HG02973 (cell line): Measurements from ENCODE around the gene ANXA3.
"Not testable (repeated sequence)": the region's sequence is repeated elsewhere in the genome, so short reads cannot be mapped to it uniquely, and the experiment has no call there.

Experiments used
- ATAC-seq: cut with Tn5 transposase; IDR thresholded peaks from one replicate; pipeline ENCODE4 v1.9.1; 2021; ENCODE audit warnings: moderate library complexity; ENCODE audit not compliant: unreplicated experiment

Gene ANXA3, protein sequence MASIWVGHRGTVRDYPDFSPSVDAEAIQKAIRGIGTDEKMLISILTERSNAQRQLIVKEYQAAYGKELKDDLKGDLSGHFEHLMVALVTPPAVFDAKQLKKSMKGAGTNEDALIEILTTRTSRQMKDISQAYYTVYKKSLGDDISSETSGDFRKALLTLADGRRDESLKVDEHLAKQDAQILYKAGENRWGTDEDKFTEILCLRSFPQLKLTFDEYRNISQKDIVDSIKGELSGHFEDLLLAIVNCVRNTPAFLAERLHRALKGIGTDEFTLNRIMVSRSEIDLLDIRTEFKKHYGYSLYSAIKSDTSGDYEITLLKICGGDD

DNA sequence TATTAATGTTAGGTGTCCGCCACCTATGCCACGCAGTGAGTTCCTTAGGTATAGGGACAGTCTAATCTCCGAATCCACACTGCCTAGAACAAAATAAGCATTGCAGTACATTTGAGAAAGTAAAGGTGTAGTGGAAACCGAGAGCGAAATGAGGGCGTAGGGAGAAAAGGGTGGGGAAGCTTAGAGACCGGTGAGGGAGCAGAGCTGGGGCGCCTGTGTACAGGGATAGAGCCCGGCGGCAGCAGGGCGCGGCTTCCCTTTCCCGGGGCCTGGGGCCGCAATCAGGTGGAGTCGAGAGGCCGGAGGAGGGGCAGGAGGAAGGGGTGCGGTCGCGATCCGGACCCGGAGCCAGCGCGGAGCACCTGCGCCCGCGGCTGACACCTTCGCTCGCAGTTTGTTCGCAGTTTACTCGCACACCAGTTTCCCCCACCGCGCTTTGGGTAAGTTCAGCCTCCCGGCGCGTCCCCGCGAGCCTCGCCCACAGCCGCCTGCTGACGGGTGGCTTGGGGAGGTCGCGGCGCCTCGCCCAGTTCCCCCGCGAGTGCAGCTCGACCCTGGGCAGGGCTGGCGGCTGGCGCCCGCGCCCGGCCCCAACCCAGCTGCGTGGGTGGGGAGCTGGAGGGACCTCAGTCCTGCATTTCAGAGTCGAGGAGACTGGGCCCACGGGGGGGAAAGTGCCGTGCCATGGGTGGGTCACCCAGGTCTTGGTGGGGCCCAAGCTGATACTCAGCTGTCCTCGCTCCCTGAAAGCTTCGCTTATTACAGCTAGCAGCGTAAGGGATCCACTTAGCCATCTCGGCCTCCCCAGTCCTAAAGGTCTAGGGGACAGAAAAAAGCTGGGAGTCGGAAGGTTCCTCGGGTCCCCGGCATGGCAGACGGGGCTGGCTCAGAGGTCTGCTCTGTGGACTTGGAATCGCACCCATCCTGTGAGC lies at the start of gene ANXA3:
Gene ANXA3 (plus strand): TSS at position 351 of the 932 bp plus-strand sequence. CDS start 2,704 bp downstream, outside the sequence.
- ATAC-seq, result no peak

DNA sequence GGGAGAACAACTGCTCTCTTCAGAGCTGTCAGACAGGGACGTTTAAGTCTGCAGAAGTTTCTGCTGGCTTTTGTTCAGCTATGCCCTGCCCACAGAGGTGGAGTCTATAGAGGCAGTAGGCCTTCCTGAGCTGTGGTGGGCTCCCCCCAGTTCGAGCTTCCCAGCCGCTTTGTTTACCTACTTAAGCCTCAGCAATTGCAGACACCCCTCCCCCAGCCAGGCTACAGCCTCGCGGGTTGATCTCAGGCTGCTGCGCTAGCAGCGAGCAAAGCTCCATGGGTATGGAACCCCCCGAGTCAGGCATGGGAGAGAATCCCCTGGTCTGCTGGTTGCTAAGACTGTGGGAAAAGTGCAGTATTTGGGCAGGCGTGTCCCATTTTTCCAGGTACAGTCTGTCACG lies 45.3 kb upstream of the ANXA3 start:
- ATAC-seq, result not testable (repeated sequence)

DNA sequence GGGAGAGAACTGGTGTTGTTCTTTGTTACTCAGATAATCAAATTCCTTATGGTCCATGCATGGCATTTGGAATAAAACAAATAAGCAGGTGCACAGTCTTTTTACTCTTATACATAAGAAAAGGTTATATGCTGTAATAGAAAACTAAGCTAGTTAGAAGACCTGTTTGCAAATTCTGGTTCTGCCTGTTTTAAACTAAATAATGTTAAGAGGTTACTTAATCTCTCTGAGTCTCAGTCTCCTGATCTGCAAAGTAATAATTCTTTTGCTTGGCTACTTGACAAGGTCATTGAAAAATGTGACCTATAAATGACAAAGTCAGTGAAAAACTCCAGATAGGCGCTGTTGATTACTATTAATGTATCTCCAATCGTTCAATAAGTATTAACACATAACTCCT lies 42.5 kb upstream of the ANXA3 start:
- no peak for ATAC-seq

DNA sequence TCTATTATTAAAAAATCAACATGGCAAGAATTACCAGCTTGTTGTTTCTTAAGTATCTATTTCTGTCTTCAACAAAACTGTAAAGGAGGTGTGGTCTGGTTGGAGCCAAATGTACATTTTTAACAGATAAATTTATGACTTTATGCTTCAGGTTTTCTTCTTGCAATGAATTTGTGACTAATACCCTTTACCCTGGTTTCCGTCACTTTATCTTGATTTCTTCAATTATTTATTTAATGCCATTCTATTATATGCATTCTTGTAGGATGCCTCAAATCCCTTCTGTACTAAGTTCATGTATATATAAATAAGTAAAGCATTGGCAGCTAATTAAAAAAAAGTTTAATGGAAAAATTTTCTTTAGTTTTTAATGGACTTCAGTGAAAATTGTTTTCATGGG lies 41.5 kb upstream of the ANXA3 start:
- ATAC-seq, result no peak

GRCh38 chr4:78510681-78511080 lies 40.9 kb upstream of the ANXA3 start:
- ATAC-seq, result no peak

- no peak for ATAC-seq
These were observed 39.1 kb upstream of the ANXA3 start for GRCh38 chr4:78512357-78512920.

- ATAC-seq, result no peak
These were observed 38.1 kb upstream of the ANXA3 start for GRCh38 chr4:78513411-78513975.

- no peak for ATAC-seq
These were observed 34.4 kb upstream of the ANXA3 start for GRCh38 chr4:78517050-78517652.

GRCh38 chr4:78518561-78518960 lies 33.0 kb upstream of the ANXA3 start:
- ATAC-seq, result no peak

DNA sequence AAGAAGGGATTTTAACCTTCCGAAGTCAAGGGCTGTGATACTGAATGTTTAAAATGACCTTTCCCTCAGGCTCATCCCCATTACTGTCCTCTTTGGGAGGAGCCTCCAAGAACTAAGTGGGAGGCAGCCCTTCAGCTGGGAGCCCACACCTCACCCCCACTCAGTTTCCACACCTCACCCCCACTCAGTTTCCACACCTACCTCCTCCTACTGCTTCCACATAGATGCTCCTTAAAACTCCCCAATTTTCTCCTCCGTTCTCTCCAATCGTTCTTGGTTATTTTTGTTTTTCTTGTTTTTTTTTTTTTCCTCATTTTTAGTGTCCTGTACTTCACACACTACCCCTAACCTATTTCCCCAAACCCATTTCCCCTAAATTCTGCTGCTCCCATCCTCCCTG lies 31.6 kb upstream of the ANXA3 start:
- ATAC-seq, result no peak

GRCh38 chr4:78520808-78521226 lies 30.8 kb upstream of the ANXA3 start:
- no peak for ATAC-seq

GRCh38 chr4:78524009-78524408 lies 27.6 kb upstream of the ANXA3 start:
- no peak for ATAC-seq

DNA sequence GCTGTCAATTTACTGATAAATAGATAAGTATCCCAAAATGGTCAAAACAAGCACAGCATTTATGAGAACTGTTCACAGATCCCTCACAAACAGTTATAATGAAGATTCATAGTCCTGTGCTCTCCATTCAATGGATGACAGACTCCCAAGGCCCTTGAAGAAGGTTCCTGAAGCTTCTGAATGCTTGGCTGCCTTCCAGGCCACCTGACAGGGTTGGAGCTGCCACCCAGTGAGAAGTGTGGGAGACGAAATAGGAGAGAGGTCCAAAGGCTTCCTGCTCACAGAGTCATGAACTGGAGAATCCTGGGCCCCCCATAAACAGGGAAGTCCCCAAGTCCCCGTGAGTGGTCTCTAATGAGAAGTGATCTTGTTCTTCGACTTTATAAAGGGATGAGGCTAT lies 26.0 kb upstream of the ANXA3 start:
- no peak for ATAC-seq

GRCh38 chr4:78527103-78527502 lies 24.5 kb upstream of the ANXA3 start:
- ATAC-seq, result no peak

- no peak for ATAC-seq
These were observed 24.0 kb upstream of the ANXA3 start for GRCh38 chr4:78527555-78527954.

DNA sequence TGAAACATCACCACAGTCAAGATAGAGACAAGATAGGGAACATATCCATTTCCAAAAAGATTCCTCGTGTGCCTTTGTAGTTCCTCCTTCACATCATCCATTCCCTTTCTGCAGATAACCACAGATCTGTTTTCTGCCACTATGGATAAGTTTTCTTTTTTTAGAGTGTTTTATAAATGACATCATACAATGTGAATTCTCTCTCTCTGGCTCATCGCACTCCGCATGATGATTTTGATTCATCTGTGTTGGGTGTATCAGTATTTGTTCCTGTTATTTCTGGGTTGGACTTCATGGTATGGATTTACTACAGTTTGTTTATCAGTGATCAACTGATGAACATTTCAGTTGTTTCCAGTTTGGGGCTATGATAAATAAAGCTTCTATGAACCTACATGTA lies 23.2 kb upstream of the ANXA3 start:
- ATAC-seq, result no peak

GRCh38 chr4:78529569-78530209 lies 21.9 kb upstream of the ANXA3 start:
- no peak for ATAC-seq

DNA sequence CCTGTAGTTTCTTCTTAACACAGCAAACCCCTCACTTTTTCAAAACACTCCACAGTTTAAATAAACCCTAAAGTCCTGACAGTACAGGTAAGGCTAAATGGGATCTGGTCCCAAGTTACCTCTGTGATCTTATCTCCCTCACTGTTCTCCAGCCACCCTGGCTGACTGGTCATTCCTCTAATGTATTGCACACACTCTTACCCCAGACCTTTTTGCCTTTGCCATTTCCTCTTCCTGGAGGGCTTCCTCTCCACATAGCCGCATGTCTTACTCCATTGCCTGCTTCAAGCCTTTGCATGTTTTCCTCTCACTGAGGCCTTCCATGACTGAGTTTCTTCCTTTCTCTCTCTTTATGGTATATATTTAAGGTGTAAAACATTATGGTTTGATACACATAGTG lies 19.5 kb upstream of the ANXA3 start:
- ATAC-seq, result no peak

DNA sequence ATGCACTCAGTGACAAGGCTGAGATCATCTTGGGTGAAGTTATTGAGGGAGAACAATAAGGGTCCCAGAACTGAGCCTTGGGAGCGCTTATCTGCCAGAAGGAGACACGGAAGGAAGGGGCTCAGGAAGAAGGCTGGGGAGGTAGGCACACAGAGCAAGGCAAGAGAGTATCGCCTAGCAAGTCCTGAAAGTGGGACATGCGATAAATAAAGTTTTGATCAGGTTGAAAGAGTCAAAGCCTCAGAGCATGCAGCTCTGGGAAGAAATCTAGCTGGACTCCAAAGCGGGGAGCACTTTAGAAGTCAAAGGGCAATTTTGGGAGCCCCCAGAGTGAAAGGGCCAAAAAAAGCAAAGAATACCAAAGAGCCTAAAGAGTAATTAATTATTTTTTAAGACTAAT lies 17.7 kb upstream of the ANXA3 start:
- no peak for ATAC-seq

DNA sequence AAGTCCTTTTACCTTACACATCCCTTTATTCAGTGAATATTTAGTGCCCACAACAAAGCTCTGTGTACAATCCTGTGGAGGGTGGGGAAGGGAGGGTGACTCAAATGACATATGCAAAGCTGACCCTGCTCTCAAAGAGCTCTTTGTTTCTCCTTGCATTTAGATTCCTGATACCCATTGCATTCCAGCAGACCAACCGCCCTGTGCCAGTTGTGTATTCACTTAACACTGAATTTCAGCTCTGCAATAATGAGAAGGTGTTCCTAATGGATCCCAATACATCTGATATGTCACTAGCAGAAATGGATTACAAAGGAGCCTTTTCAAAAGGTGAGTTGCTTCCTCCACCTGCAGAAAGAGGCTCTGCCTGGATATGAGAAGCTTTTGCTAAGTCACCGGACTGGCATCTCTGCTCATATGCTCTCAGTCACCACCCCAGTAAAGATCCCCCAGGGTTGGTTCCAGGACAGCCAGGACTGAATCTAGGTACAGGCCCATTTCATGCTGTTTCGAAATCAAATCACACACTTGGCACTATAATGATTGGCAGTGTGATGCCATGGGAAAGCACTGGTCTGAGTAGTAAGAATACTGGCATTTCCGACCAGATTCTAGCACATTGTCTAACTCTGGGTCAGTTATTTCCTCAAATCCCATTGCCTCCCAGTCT lies 17.1 kb upstream of the ANXA3 start:
- ATAC-seq, result no peak
